IPS-11a (cell line): Measurements from ENCODE around the gene MBOAT1.
"Not testable (repeated sequence)": the region's sequence is repeated elsewhere in the genome, so short reads cannot be mapped to it uniquely, and the experiment has no call there.

Experiments used
- H3K4me3 ChIP-seq: one replicate; pipeline ENCODE4 v1.5.1; 2013; ENCODE audit warnings: low read depth, low read length, control low read depth

MBOAT1 gene, protein sequence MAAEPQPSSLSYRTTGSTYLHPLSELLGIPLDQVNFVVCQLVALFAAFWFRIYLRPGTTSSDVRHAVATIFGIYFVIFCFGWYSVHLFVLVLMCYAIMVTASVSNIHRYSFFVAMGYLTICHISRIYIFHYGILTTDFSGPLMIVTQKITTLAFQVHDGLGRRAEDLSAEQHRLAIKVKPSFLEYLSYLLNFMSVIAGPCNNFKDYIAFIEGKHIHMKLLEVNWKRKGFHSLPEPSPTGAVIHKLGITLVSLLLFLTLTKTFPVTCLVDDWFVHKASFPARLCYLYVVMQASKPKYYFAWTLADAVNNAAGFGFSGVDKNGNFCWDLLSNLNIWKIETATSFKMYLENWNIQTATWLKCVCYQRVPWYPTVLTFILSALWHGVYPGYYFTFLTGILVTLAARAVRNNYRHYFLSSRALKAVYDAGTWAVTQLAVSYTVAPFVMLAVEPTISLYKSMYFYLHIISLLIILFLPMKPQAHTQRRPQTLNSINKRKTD

DNA sequence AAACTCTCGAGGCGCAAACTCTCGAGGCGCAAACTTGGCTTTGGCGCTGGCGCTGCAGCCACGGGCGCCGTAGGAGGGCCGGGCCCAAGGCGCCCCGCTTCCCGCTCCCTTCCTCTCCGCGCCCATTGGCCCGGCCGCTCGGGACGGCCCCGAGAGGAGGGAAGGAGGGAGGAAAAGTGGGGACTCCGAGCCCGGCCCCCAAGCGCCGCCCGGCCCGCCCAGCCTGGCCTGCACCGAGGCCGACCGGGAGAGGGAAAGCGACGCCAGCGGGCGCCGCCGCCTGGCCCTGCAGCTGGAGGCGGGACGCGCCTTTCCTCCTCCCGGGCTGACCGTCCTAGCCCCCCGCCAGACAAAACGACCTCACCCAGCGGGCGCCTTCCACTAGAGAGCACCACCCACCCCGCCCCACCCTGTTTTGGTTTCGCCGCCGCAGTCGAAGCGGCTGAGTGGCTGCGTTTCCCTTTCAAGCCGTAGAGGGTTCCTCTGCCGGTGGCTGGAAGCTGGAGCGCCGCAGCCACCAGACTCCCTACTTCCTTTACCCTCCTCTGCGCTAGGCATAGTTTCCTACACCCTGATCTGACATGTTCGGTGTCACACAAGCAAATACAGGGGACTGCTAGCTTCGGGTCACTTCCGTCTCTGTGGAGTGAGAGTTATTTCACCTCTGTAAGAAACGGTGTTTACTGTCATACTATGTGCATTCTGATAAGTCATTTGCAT is at the start of gene MBOAT1:
MBOAT1 (minus strand) TSS at position 78 of the 720 bp plus-strand sequence. CDS start 235 bp downstream, outside the sequence.
- peak within 1 kb of the TSS; percentile 73 for H3K4me3 ChIP-seq

- H3K4me3 ChIP-seq, result no peak overlapping the region
Observed at GRCh38 chr6:20261685-20262084, 49.4 kb upstream of the MBOAT1 start.

DNA sequence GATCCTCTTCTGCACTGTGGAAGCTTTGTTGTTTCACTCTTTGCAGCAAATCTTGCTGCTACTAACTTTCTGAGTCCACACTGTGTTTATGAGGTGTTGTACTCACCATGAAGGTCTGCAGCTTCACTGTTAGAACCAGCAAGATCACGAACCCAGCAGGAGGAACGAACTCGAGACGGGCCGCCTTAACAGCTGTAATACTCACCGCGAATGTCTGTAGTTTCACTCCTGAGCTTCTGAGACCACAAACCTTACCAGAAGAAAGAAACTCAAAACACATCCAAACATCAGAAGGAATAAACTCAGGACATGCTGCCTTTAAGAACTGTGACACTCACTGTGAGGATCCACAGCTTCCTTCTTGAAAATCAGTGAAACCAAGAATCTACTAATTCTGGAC is 48.1 kb upstream of the MBOAT1 start:
- H3K4me3 ChIP-seq, result no peak overlapping the region

DNA sequence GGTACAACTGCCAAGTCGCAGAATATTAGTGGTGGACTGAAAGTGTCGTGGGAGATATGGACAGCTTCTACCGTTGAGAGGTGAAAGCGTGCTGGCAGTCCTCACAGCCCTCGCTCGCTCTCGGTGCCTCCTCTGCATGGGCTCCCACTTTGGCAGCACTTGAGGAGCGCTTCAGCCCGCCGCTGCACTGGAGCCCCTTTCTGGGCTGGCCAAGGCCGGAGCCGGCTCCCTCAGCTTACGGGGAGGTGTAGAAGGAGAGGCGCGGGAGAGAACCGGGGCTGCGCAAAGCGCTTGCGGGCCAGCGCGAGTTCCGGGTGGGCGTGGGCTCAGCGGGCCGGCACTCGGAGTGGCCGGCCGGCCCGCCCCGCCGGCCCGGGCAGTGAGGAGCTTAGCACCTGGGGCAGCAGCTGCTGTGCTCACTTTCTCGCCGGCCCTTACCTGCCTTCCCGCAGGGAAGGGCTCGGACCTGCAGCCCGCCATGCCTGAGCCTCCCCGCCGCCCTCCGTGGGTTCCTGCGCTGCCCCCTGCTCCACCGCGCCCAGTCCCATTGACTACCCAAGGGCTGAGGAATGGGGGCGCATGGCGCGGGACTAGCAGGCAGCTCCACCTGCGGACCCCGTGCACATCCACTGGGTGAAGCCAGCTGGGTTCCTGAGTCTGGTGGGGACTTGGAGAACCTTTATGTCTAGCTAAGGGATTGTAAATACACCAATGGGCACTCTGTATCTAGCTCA is 47.2 kb upstream of the MBOAT1 start:
- H3K4me3 ChIP-seq, result no peak overlapping the region

- H3K4me3 ChIP-seq, result no peak overlapping the region
Observed at GRCh38 chr6:20255428-20255827, 43.2 kb upstream of the MBOAT1 start.

GRCh38 chr6:20254295-20254694 is 42.0 kb upstream of the MBOAT1 start:
- no peak overlapping the region for H3K4me3 ChIP-seq

DNA sequence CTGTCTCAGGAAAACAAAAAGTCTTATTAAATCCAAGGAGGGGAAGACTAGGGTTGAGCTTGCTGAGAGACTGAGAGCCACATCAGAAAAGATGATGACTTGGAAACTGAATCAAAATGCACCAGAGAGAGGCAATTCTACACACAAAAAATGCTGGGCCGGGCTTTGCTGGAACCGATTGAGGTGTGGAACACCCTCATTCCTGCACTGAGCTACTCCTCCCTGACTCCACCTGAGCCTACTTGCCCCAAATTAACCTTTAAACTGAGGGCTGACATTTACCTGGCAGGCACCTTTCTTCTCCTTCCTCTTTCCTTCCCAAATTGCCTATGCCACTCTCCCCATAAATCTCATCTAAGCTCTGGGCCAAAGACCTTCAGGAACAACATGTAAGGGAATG is 40.8 kb upstream of the MBOAT1 start:
- H3K4me3 ChIP-seq, result no peak overlapping the region

DNA sequence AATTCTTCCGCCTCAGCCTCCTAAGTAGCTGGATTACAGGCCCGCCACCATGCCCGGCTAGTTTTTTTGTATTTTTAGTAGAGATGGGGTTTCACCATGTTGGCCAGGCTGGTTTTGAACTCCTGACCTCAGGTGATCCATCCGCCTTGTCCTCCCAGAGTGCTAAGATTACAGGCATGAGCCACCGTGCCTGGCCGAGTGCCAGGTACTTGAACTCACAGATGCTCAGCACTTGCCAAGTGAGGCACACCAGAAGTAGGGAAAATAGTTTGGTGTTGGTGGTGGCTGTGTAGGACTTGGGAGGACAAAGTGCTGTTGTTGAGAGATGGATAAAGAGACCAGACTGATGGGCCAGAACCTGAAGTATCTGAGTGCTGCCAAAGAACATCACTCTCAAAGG is 40.0 kb upstream of the MBOAT1 start:
- no peak overlapping the region for H3K4me3 ChIP-seq

DNA sequence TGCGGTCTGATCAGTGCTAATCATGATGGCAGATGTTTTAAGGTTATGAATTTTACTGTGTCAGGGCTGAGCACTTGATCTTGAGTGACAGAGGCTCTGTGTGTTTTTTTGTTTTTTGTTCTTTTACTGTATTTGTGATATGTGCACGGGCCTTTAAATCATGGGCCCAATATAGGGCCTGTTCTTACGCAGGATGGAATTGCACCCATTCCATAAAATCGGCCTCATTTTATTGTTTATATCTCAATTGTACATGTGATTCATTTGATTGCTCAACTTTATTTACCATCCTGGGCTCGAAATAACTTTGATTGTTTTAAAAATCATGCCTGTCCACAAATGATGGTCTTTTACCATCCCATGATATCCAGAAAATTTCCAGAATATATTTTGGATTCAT is 39.3 kb upstream of the MBOAT1 start:
- no peak overlapping the region for H3K4me3 ChIP-seq

GRCh38 chr6:20246125-20246524 is 33.9 kb upstream of the MBOAT1 start:
- H3K4me3 ChIP-seq, result no peak overlapping the region

- not testable (repeated sequence) for H3K4me3 ChIP-seq
Observed at GRCh38 chr6:20244807-20245681, 32.8 kb upstream of the MBOAT1 start.

DNA sequence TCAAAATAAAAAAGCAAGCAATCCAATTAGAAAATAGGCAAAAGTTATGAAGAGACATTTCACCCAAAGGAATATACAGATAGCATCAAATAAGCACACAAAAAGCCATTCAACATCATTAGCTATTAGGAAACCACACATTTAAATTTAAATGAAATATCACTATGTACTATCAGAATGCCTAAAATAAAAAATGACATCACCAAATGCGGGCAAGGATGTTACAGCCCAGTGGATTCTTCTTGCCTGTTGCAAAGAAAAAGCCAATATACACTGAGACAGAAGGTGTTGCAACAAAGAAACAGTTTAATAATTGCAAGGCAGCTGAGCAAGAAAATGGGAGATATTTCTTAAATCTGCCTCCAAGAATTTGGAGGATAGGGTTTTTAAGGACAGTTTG is 31.0 kb upstream of the MBOAT1 start:
- H3K4me3 ChIP-seq, result no peak overlapping the region

- H3K4me3 ChIP-seq, result no peak overlapping the region
Observed at GRCh38 chr6:20242397-20242796, 30.1 kb upstream of the MBOAT1 start.

- H3K4me3 ChIP-seq, result no peak overlapping the region
Observed at GRCh38 chr6:20241102-20241501, 28.8 kb upstream of the MBOAT1 start.

- no peak overlapping the region for H3K4me3 ChIP-seq
Observed at GRCh38 chr6:20238688-20239587, 26.7 kb upstream of the MBOAT1 start.

GRCh38 chr6:20237677-20238460 is 25.6 kb upstream of the MBOAT1 start:
- H3K4me3 ChIP-seq, result no peak overlapping the region

DNA sequence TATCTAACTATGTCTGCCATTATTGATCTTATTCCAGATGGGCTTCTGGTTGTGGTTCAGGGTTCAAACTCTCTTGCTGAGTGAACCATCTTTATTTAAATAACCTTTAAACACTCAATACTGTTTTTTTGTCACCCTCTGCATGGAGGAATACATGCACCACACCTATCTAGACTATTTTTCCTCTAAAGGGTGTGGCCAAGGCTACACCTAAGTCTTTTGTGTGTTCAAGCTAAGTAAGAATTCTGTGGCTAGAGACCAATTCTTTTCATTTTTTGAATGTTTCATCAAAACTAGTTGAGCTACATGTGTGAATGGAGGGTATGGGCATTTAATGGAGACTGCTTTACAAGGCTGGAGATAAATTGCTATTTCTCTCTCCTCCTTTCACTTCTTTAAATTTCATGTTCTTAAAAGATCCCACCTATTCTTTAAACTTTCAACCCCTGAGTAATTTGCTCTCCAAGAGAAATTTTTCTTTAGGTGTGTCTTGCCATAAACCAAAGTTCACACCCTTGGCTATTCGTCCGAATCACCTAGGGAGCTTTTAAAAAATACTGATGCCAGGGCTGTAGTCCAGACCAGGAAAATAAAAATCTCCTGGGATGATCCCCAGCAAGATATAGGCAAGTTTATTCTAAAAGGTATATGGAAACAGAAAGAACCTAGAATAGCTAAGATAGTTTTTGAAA is 24.8 kb upstream of the MBOAT1 start:
- no peak overlapping the region for H3K4me3 ChIP-seq

- H3K4me3 ChIP-seq, result no peak overlapping the region
Observed at GRCh38 chr6:20236344-20236743, 24.1 kb upstream of the MBOAT1 start.
